ENCODE results near the gene PPP2R1B. TPM values are rescaled to one million over a fixed set of nuclear protein-coding genes. Genes with fewer than 3 reads are reported as not detected.
A peak's percentile ranks its signal among the peaks of the same experiment; 100 is the strongest.

PPP2R1B gene
- total RNA-seq, 2 experiments from 2014 or later, result 39.1 to 53.9 TPM

DNA sequence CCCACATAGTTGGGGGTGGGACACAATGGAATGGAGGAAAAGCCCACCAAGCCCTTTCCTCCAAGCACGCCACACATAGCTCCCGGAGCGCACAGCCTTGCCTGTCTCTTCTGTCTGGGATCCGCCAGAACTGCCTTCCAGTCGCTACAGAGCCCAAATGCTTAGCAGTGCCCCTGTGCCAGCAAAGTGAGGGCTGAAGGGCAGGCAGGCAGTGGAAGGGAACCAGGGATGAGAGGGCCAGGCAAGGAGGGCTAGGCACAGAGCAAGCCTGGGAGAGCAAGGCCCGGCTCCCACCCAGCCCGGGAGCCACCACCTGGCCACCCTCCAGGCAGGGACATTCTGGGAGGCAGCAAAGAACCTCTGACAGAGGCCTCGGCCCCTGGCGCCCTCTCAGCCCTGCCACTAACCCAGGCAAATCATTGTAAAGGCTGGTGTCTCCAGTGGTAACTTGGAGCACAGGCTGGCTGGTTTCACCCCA, 32.5 kb downstream of the PPP2R1B start:
- no peak for ATAC-seq
- H3K4me1 Mint-ChIP-seq, result peaks cover 6% of the 10 kb centered on the region
- POLR2A ChIA-PET, result no interaction called here
- DNase-seq, result no peak
- intact Hi-C loops (cut with DNase I, micrococcal nuclease), result no loop called here
- H3K4me3 Mint-ChIP-seq, result no peak overlapping the region
- no peaks in the 10 kb centered on the region for H3K9me3 Mint-ChIP-seq (ENCODE audit: low read depth)
- no peak overlapping the region for H3K27ac Mint-ChIP-seq
- H3K27me3 Mint-ChIP-seq, result no peaks in the 10 kb centered on the region
- CTCF ChIA-PET, result interaction anchor here (0.6 to 1.3 kb wide), 2 partner anchors 82 to 129 kb away, joined by 3 read pairs; no protein-coding TSS in a partner anchor
- H3K36me3 Mint-ChIP-seq (ENCODE audit: low read depth), result peaks cover 7% of the 10 kb centered on the region

GRCh38 chr11:111733016-111733415, 33.2 kb downstream of the PPP2R1B start:
- CTCF ChIA-PET, result interaction anchor here (0.6 to 1.3 kb wide), 2 partner anchors 83 to 129 kb away, joined by 3 read pairs; no protein-coding TSS in a partner anchor
- POLR2A ChIA-PET, result no interaction called here
- H3K27ac Mint-ChIP-seq, result no peak overlapping the region
- no peaks in the 10 kb centered on the region for H3K9me3 Mint-ChIP-seq (ENCODE audit: low read depth)
- ATAC-seq (no peak), DNase-seq (no peak)
- intact Hi-C loops (cut with DNase I, micrococcal nuclease), result no loop called here
- H3K27me3 Mint-ChIP-seq, result no peaks in the 10 kb centered on the region
- H3K36me3 Mint-ChIP-seq (ENCODE audit: low read depth), result peaks cover 6% of the 10 kb centered on the region
- H3K4me1 Mint-ChIP-seq, result peaks cover 6% of the 10 kb centered on the region
- no peak overlapping the region for H3K4me3 Mint-ChIP-seq

DNA sequence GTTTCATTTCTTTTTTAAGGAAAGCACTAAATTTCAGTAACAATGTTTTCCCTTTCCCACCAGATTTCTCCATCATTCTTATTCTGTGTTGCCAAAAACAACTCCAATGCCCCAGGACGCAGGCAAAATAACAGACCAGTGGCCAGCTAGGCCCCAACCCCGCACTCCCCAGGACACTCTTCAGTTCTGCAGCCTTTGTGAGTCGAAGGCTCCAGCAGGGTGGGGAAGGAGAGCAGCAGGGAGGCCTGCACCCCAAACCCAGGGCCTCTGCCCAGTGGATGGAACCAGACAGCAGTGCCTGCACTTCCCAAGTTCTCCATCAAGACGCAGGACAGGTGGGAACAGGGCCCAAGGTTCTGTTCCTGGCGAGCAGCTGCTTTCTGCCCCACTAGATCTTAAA, 34.4 kb downstream of the PPP2R1B start:
- no peak overlapping the region for H3K4me3 Mint-ChIP-seq
- no peak overlapping the region for H3K27ac Mint-ChIP-seq
- DNase-seq (no peak), ATAC-seq (no peak)
- H3K36me3 Mint-ChIP-seq (ENCODE audit: low read depth), result peaks cover 4% of the 10 kb centered on the region
- no peaks in the 10 kb centered on the region for H3K27me3 Mint-ChIP-seq
- intact Hi-C loops (cut with DNase I, micrococcal nuclease), result no loop called here
- ChIA-PET CTCF (interaction anchor here (1.9 kb wide), 1 partner anchor 32 kb away, joined by 4 read pairs; no protein-coding TSS in a partner anchor), POLR2A (no interaction called here)
- peaks cover 3% of the 10 kb centered on the region for H3K4me1 Mint-ChIP-seq
- no peaks in the 10 kb centered on the region for H3K9me3 Mint-ChIP-seq (ENCODE audit: low read depth)

- ChIA-PET CTCF (interaction anchor here (1.9 kb wide), 1 partner anchor 32 kb away, joined by 4 read pairs; no protein-coding TSS in a partner anchor), POLR2A (no interaction called here)
- Mint-ChIP-seq H3K27ac (no peak overlapping the region), H3K9me3 (ENCODE audit: low read depth) (no peaks in the 10 kb centered on the region), H3K36me3 (ENCODE audit: low read depth) (peaks cover 3% of the 10 kb centered on the region), H3K27me3 (no peaks in the 10 kb centered on the region), H3K4me3 (no peak overlapping the region), H3K4me1 (peaks cover 3% of the 10 kb centered on the region)
- intact Hi-C loops (cut with DNase I, micrococcal nuclease), result no loop called here
- DNase-seq, result no peak
- peak; percentile 16 for ATAC-seq
These were observed 35.2 kb downstream of the PPP2R1B start for GRCh38 chr11:111730871-111731591.

DNA sequence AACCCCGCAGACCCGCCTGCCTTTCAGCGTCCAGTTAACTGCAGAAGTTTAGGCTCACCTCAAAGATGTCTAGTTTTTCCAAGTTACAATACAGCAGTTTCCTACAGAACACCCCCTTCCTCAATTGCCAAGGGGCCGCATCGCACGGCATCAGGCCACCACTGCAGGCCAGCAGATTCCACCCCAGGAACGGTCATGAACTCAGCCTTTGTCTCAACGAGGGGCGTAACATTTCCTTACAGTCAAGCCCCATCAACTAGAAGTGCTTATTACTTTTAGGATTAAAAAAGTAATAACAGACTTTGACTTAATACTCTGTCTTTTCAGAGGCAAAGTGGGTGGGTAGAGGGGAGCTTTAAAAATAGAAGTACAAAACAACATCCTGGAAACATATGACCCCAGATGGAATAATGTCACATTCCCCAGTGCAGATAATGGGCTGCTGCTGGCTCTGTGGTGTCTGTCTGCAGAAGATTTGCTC, 36.3 kb downstream of the PPP2R1B start:
- intact Hi-C loops (cut with DNase I, micrococcal nuclease), result no loop called here
- H3K27ac Mint-ChIP-seq, result no peak overlapping the region
- H3K36me3 Mint-ChIP-seq (ENCODE audit: low read depth), result peaks cover 5% of the 10 kb centered on the region
- no peaks in the 10 kb centered on the region for H3K27me3 Mint-ChIP-seq
- ATAC-seq (no peak), DNase-seq (no peak)
- CTCF ChIA-PET, result no interaction called here
- peaks cover under 1% of the 10 kb centered on the region for H3K4me1 Mint-ChIP-seq
- H3K4me3 Mint-ChIP-seq, result no peak overlapping the region
- H3K9me3 Mint-ChIP-seq (ENCODE audit: low read depth), result no peaks in the 10 kb centered on the region
- POLR2A ChIA-PET, result no interaction called here

- H3K4me3 Mint-ChIP-seq, result no peak overlapping the region
- H3K27me3 Mint-ChIP-seq, result no peaks in the 10 kb centered on the region
- H3K27ac Mint-ChIP-seq, result no peak overlapping the region
- ChIA-PET CTCF (no interaction called here), POLR2A (no interaction called here)
- no peaks in the 10 kb centered on the region for H3K4me1 Mint-ChIP-seq
- H3K36me3 Mint-ChIP-seq (ENCODE audit: low read depth), result peaks cover 7% of the 10 kb centered on the region
- intact Hi-C loops (cut with DNase I, micrococcal nuclease), result no loop called here
- ATAC-seq (no peak), DNase-seq (no peak)
- H3K9me3 Mint-ChIP-seq (ENCODE audit: low read depth), result no peaks in the 10 kb centered on the region
These were observed 36.9 kb downstream of the PPP2R1B start for GRCh38 chr11:111729071-111729830.

DNA sequence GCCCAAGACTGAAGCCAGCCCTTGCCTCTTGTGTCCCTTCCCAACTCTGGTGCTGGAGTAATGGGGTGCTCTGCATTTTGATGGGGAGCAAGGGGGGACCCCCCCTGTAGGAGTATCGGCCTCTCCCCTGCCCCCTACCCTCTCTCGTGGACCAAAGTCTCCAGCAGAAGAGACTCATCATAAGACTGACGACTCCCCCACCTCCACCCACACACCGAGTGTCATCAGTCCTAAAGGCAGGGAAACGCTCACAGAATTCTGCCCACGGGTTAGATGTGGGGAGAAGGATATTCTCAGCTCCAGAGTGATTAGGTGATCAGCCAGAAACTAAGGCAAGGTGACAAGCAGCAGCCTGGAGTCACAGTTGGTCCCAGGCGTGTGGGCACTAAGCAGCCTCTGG, 38.8 kb downstream of the PPP2R1B start:
- Mint-ChIP-seq H3K4me3 (no peak overlapping the region), H3K9me3 (ENCODE audit: low read depth) (no peaks in the 10 kb centered on the region), H3K4me1 (no peaks in the 10 kb centered on the region), H3K36me3 (ENCODE audit: low read depth) (peaks cover 13% of the 10 kb centered on the region), H3K27ac (no peak overlapping the region), H3K27me3 (no peaks in the 10 kb centered on the region)
- intact Hi-C loops (cut with DNase I, micrococcal nuclease), result no loop called here
- CTCF ChIA-PET, result interaction anchor here (0.6 kb wide), 1 partner anchor 1824 kb away, joined by 3 read pairs; no protein-coding TSS in a partner anchor
- POLR2A ChIA-PET, result no interaction called here
- DNase-seq (no peak), ATAC-seq (no peak)

DNA sequence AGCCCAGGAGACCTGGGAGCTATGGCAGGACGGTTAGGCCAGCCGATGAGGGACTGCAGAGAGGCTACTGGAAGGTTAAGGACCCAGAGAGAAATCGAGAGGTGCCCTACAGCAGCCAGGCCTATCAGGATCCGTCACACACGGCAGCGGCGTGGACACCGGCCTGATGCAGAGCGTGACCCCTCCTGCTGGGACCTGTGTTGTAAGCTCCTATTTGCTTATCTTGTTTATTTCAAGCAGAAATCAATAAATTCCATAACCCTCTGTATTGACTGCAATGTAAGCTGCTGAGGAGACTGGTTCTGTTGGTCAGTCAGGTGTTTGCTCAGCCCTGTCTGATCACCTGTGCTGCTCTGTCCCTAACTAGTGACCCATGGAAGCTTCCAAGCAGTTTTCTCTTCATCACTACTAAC, 39.9 kb downstream of the PPP2R1B start:
- ChIA-PET POLR2A (interaction anchor here (1.0 kb wide), 1 partner anchor 8 kb away, joined by 3 read pairs; no protein-coding TSS in a partner anchor), CTCF (interaction anchor here (0.8 to 0.9 kb wide), 2 partner anchors 11 to 1322 kb away, joined by 3 read pairs; no protein-coding TSS in a partner anchor)
- no peaks in the 10 kb centered on the region for H3K4me1 Mint-ChIP-seq
- H3K9me3 Mint-ChIP-seq (ENCODE audit: low read depth), result no peaks in the 10 kb centered on the region
- H3K27me3 Mint-ChIP-seq, result no peaks in the 10 kb centered on the region
- no peak for DNase-seq
- intact Hi-C loops (cut with DNase I, micrococcal nuclease), result no loop called here
- no peak overlapping the region for H3K27ac Mint-ChIP-seq
- H3K4me3 Mint-ChIP-seq, result no peak overlapping the region
- ATAC-seq, result no peak
- peaks cover 18% of the 10 kb centered on the region for H3K36me3 Mint-ChIP-seq (ENCODE audit: low read depth)

DNA sequence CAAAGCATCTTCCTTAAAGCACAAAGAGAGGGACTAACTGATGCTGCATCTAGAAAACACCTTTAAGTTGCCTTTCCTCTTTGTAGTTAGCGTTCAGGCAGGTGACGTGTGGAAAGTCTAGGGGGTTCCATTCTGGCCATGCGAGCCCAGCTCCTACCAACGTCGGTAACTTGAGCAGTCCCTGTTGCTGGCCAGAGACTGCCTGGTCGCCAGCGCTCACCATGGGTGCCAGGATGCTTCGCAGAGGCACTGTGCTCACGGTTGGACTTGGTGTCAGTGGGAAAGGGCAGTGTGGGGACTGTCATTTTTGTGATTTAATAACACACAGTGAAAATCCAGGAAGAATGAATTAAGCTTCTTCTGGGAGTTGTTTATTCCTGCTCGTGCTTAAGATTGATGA, 40.6 kb downstream of the PPP2R1B start:
- ChIA-PET CTCF (interaction anchor here (0.5 to 0.9 kb wide), 2 partner anchors 10 to 318 kb away, joined by 3 read pairs; no protein-coding TSS in a partner anchor), POLR2A (interaction anchor here (1.0 kb wide), 1 partner anchor 9 kb away, joined by 3 read pairs; no protein-coding TSS in a partner anchor)
- H3K27me3 Mint-ChIP-seq, result no peaks in the 10 kb centered on the region
- H3K27ac Mint-ChIP-seq, result no peak overlapping the region
- no peaks in the 10 kb centered on the region for H3K4me1 Mint-ChIP-seq
- intact Hi-C loops (cut with DNase I, micrococcal nuclease), result no loop called here
- ATAC-seq, result no peak
- no peak overlapping the region for H3K4me3 Mint-ChIP-seq
- H3K9me3 Mint-ChIP-seq (ENCODE audit: low read depth), result no peaks in the 10 kb centered on the region
- H3K36me3 Mint-ChIP-seq (ENCODE audit: low read depth), result peaks cover 20% of the 10 kb centered on the region
- no peak for DNase-seq

GRCh38 chr11:111724615-111725129, 41.5 kb downstream of the PPP2R1B start:
- H3K4me1 Mint-ChIP-seq, result no peaks in the 10 kb centered on the region
- H3K27ac Mint-ChIP-seq, result no peak overlapping the region
- ChIA-PET CTCF (interaction anchor here (1.3 kb wide), 1 partner anchor 139 kb away, joined by 3 read pairs; no protein-coding TSS in a partner anchor), POLR2A (interaction anchor here (0.6 kb wide), 1 partner anchor 324 kb away, joined by 4 read pairs; no protein-coding TSS in a partner anchor)
- intact Hi-C loops (cut with DNase I, micrococcal nuclease), result no loop called here
- no peak for ATAC-seq
- H3K4me3 Mint-ChIP-seq, result no peak overlapping the region
- no peaks in the 10 kb centered on the region for H3K9me3 Mint-ChIP-seq (ENCODE audit: low read depth)
- DNase-seq, result no peak
- H3K36me3 Mint-ChIP-seq (ENCODE audit: low read depth), result peaks cover 23% of the 10 kb centered on the region
- H3K27me3 Mint-ChIP-seq, result no peaks in the 10 kb centered on the region

- ChIA-PET POLR2A (no interaction called here), CTCF (interaction anchor here (0.8 to 1.3 kb wide), 2 partner anchors 28 to 138 kb away, joined by 3 read pairs; no protein-coding TSS in a partner anchor)
- intact Hi-C loops (cut with DNase I, micrococcal nuclease), result no loop called here
- Mint-ChIP-seq H3K27me3 (no peaks in the 10 kb centered on the region), H3K36me3 (ENCODE audit: low read depth) (peaks cover 26% of the 10 kb centered on the region), H3K4me3 (no peak overlapping the region), H3K4me1 (no peaks in the 10 kb centered on the region), H3K9me3 (ENCODE audit: low read depth) (no peaks in the 10 kb centered on the region), H3K27ac (no peak overlapping the region)
- DNase-seq (no peak), ATAC-seq (no peak)
These were observed 42.6 kb downstream of the PPP2R1B start for GRCh38 chr11:111723595-111723994.

Data from activated CD4-positive, alpha-beta T cell treated with anti-CD3 and anti-CD28 coated beads for 36 hours (primary cell).